ENCODE results near the gene ADAMTSL3.

The ADAMTSL3 gene, protein sequence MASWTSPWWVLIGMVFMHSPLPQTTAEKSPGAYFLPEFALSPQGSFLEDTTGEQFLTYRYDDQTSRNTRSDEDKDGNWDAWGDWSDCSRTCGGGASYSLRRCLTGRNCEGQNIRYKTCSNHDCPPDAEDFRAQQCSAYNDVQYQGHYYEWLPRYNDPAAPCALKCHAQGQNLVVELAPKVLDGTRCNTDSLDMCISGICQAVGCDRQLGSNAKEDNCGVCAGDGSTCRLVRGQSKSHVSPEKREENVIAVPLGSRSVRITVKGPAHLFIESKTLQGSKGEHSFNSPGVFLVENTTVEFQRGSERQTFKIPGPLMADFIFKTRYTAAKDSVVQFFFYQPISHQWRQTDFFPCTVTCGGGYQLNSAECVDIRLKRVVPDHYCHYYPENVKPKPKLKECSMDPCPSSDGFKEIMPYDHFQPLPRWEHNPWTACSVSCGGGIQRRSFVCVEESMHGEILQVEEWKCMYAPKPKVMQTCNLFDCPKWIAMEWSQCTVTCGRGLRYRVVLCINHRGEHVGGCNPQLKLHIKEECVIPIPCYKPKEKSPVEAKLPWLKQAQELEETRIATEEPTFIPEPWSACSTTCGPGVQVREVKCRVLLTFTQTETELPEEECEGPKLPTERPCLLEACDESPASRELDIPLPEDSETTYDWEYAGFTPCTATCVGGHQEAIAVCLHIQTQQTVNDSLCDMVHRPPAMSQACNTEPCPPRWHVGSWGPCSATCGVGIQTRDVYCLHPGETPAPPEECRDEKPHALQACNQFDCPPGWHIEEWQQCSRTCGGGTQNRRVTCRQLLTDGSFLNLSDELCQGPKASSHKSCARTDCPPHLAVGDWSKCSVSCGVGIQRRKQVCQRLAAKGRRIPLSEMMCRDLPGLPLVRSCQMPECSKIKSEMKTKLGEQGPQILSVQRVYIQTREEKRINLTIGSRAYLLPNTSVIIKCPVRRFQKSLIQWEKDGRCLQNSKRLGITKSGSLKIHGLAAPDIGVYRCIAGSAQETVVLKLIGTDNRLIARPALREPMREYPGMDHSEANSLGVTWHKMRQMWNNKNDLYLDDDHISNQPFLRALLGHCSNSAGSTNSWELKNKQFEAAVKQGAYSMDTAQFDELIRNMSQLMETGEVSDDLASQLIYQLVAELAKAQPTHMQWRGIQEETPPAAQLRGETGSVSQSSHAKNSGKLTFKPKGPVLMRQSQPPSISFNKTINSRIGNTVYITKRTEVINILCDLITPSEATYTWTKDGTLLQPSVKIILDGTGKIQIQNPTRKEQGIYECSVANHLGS (N-terminal part only)
- 0 to 0.72 (median 0.09) reads per million in 4 experiments for total RNA-seq

- no peak for DNase-seq
Observed at GRCh38 chr15:83653639-83654378, at the start of gene ADAMTSL3. TSS of gene ADAMTSL3 (plus strand) at chr15:83654123. CDS start at chr15:83655762, 1,639 bp downstream.

GRCh38 chr15:83604549-83604948 lies 49.4 kb upstream of the ADAMTSL3 start:
- no peak for DNase-seq

- DNase-seq = no peak
Observed at GRCh38 chr15:83605111-83605945, 48.6 kb upstream of the ADAMTSL3 start.

- DNase-seq = no peak
Observed at GRCh38 chr15:83610132-83610531, 43.8 kb upstream of the ADAMTSL3 start.

DNA sequence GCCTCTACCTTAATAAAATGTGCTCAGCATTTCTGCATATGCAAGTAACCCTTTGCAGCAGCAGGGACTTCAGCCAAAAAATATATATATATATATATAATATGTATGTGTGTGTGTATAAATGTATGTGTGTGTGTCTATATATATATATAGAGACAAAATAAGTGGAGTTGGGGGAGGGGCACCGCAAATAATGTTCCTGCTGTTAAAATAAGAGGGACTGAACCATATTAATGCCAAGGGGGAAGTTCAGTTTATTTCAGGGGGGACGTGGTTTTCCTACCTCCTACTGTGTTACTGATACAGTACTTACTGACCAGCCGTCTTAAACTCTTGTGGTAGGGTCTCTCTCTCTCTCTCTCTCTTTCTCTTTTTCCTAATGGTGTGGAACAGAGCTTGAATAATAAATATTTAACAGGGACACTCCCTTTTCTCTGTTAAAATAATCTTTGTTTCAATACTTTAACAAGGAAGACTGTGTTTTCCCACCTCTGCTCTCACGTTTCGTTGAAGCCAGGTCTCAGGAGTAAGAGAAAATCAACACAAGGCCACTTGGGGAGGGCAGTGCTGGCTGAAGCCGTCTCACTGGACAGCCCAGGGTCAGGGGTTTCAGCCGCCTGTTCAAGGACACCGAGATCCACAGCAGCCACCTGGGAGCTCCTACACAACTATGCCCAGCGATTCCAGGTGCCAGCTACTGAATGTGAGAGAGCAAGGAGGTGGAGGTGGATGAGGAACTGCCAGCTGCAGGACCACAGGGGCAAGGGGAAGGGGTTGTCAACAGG lies 42.8 kb upstream of the ADAMTSL3 start:
- no peak for DNase-seq

DNA sequence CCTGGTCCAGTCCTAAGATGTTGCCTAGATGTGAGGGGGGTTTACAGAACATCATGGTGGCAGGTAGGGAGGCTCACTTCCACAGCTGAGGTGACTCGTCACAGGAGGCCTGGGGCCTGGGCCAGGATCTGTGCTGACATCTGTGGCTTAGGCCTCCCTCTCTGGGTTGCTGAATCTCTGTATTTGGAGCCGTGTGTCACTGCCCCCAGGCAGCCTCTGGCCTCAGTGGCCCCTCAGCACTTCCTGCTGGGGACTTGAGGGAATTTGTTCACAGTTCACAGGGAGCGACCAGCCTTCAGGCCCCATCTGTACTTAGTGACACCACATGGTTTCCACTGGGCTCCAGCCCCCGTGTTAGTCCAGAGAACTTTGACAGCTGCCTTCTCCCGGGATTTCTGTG lies 41.7 kb upstream of the ADAMTSL3 start:
- DNase-seq = no peak

DNA sequence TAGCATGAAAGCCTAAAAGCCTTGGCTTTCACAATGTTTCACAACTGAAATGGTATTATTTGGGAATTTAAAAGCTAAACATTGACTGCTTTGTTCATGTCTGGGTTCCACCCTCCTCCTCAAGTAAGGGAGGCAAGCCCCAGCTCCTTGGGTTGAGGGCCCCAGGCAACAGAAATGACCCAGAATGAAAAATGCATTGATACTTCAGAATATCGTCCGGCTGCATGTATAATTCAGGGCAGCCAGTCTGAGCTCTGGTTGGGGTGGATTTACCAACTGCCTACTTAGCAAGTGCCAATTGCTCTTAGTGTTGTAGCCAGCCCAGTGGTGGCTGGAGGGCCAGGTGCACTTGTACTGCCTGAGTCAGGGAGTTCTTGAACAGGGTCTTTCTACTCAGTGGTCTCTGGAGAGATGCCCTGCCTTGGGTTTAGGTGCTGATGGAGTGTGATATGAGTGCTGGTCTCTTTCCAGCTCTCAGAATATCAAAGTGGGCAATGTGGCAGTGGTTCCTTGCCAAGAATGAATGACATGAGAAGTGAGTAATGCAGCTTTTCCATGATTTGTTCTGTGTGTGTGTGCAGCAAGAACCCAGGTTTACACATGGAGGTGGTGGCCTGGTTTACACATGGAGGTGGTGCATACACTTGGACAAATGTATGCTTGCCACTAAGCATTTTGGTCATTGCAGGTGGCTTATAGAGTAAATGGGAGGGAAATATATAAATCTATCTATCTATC lies 40.9 kb upstream of the ADAMTSL3 start:
- DNase-seq = no peak

- no peak for DNase-seq
Observed at GRCh38 chr15:83613714-83614113, 40.2 kb upstream of the ADAMTSL3 start.

GRCh38 chr15:83616840-83617239 lies 37.1 kb upstream of the ADAMTSL3 start:
- no peak for DNase-seq

GRCh38 chr15:83626171-83626802 lies 27.6 kb upstream of the ADAMTSL3 start:
- no peak for DNase-seq

GRCh38 chr15:83631534-83631933 lies 22.4 kb upstream of the ADAMTSL3 start:
- no peak for DNase-seq

GRCh38 chr15:83643201-83643600 lies 10.7 kb upstream of the ADAMTSL3 start:
- no peak for DNase-seq

DNA sequence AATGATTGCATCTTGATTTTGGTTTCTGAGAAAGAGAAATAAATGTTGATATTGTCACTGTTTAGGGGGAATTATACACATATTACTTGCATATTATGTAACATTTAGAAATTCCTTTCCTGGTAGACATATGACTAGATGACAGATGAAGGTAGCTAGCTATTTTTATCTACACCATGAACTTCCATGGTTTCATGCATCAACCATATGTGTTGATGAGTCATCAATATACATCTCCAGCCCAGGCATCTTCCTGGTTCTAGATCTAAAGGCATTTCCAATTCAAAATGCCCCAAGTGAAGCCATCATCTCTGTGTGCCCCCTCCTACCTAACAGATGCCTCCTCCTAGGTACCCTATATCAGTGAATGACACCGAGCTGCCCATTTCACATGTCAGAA lies 9.5 kb upstream of the ADAMTSL3 start:
- no peak for DNase-seq

DNA sequence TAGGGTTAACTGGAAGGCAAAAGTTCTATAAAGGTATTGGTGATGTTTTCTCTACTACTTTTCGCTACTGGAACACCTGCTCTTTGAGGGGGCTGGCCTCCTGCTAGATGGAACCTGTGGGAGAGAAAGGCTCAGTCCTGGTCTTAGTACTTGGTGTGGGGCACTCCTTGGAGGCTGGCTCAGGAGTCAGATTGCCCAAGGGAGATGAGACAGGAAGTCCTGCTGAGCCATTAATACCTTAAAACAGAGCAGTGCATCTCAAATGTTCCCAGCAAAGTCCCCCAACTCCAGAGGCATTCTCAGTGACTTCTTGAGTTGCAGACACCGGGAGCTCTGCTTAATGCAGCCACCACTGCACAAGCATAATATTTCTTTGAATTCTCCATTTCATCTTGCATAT lies 3.1 kb upstream of the ADAMTSL3 start:
- no peak for DNase-seq

DNA sequence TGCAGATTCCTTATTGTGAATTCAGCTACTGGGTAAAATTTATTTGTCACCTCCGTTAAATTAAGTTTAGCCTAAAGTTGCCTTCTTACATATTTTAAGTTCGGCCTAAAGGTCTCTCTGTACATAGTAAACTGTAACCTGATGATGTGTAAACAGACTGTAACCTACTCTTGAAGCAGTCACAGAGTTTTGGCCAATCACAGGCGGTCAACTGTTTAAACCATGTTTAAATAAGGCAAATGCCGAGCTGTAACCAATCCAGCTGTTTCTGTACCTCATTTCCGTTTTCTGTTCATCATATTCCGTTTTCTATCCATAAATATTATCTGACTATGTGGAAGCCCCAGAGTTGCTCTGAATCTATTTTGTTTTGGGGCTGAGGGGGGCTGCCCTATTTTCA lies 2.4 kb upstream of the ADAMTSL3 start:
- no peak for DNase-seq

- no peak for DNase-seq
Observed at GRCh38 chr15:83652626-83653204, 1.2 kb upstream of the ADAMTSL3 start.

GRCh38 chr15:83653288-83653638 lies 660 bp upstream of the ADAMTSL3 start:
- no peak for DNase-seq

GRCh38 chr15:83654379-83655236 lies 685 bp downstream of the ADAMTSL3 start:
- DNase-seq = no peak

Measured in effector CD8-positive, alpha-beta T cell (primary cell).